Fibroblast of villous mesenchyme (primary cell): ENCODE results near the gene BRWD1. TPM values are rescaled to one million over a fixed set of nuclear protein-coding genes. Genes with fewer than 3 reads are reported as not detected.

ENCODE experiments used
- DNase-seq: peaks from one replicate; pipeline ENCODE4 v3.0.0-alpha.2; 2010; ENCODE audit warnings: low read depth
- H3K4me3 ChIP-seq: 2 replicates; pipeline ENCODE4 v1.5.1; 2011; ENCODE audit warnings: low read depth, mild to moderate bottlenecking, low read length
- total RNA-seq: library from RNA; depleted of rRNA; stranded (reverse); fragments of >200 nt; gene quantifications from 2 replicates; pipeline ENCODE4 v1.2.3, GENCODE V29; 2012
- TF ChIP-seq, protein P1 (sequence below): IDR thresholded peaks from 2 replicates; pipeline ENCODE4 v1.5.1; 2012; ENCODE audit warnings: low read depth, mild to moderate bottlenecking, low read length; ENCODE audit not compliant: insufficient read depth

Gene BRWD1
- total RNA-seq, 1 donor, result 75.6 TPM

DNA sequence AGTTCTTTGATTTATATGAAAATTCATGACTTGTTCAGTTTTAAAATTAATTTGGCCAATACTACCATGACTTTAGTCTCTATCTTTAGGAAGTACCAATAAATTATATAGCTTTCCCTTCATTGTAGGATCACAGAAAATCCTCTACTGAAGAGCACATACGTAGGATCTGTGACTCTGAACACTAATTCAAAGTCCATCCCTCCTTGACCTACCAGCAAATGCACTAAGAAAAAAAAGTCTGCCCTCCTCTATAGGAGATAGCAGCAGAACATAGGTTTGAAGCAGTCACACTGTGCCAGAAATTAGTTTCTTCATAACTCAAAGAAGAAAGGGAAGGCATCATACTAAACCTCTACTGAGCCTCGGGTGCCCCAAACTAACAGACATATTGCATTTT lies 16.5 kb downstream of the BRWD1 start:
- TF ChIP-seq, protein P1, sequence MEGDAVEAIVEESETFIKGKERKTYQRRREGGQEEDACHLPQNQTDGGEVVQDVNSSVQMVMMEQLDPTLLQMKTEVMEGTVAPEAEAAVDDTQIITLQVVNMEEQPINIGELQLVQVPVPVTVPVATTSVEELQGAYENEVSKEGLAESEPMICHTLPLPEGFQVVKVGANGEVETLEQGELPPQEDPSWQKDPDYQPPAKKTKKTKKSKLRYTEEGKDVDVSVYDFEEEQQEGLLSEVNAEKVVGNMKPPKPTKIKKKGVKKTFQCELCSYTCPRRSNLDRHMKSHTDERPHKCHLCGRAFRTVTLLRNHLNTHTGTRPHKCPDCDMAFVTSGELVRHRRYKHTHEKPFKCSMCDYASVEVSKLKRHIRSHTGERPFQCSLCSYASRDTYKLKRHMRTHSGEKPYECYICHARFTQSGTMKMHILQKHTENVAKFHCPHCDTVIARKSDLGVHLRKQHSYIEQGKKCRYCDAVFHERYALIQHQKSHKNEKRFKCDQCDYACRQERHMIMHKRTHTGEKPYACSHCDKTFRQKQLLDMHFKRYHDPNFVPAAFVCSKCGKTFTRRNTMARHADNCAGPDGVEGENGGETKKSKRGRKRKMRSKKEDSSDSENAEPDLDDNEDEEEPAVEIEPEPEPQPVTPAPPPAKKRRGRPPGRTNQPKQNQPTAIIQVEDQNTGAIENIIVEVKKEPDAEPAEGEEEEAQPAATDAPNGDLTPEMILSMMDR, result no peak
- no peak for DNase-seq
- no peak overlapping the region for H3K4me3 ChIP-seq

DNA sequence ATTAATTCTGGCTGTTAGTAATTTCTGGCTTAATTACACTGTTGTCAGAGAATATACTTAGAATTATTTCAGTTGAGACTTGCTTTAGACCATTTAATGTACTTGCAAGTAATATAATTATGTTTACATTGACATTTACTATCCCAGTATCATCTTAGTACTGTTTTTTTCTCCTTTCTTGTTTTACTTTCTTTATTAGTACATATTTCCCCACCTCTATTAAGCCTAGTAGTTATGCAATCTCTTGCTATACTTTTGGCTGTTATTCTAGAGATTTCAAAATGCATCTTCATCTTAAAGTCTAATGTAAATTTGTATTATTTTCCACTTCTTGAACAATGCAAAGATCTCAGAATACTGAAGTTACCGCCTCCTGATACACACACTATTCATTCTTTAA lies 24.4 kb downstream of the BRWD1 start:
- no peak for DNase-seq
- TF ChIP-seq, protein P1, result no peak
- H3K4me3 ChIP-seq, result no peak overlapping the region

DNA sequence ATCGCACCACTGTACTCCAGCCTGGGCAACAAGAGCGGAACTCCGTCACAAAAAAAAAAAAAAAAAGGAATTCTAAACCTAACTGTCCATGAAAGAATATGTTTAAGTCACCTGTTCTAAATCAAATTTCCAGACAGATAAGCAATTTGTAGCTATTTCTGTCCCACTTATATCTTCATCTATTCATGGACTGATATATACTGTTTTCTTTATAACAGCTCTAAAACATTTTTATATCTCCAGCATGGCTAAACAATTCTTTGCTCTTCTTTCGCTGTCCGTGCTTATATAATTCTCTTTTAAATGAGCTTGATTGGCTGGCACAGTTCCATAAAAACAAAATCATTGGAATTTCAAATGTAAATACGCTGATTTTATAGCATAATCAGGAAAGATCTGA lies 30.5 kb downstream of the BRWD1 start:
- no peak overlapping the region for H3K4me3 ChIP-seq

DNA sequence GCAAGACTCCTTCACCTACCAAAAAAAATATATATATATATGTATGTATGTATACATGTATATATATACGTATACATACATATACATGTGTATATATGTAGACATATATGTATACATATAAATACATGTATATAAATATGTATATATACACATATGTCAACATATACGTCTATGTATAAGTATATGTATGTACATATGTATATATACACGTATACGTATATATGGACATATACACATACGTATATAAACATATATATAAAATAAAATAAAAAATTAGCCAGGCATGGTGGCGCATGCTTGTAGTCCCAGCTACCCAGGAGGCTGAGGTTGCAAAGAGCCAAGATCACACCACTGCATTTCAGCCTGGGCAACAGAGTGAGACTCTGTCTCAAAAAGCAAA lies 31.6 kb downstream of the BRWD1 start:
- H3K4me3 ChIP-seq, result no peak overlapping the region
- TF ChIP-seq, protein P1, result no peak
- no peak for DNase-seq

More for the DNA sequence above, 30.5 kb downstream of the BRWD1 start:
- TF ChIP-seq, protein P1, result no peak
- no peak for DNase-seq

DNA sequence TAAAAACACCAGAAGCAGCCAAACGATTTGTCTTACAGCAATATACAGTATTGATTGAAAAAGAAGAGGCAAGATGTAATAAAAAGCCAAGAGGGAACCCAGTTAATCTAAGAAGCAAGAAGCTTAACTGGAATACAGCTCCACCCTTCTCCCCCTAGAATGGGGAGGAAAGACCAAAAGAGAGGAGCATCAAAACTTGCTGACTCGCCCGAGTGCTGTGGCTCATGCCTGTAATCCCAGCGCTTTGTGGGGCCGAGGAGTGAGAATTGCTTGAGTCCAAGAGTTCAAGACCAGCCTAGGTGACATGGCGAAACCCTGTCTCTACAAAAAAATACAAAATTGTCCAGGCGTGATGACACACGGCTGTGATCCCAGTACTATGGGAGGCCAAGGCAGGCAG lies 32.2 kb downstream of the BRWD1 start:
- H3K4me3 ChIP-seq, result no peak overlapping the region
- TF ChIP-seq, protein P1, result no peak
- no peak for DNase-seq

DNA sequence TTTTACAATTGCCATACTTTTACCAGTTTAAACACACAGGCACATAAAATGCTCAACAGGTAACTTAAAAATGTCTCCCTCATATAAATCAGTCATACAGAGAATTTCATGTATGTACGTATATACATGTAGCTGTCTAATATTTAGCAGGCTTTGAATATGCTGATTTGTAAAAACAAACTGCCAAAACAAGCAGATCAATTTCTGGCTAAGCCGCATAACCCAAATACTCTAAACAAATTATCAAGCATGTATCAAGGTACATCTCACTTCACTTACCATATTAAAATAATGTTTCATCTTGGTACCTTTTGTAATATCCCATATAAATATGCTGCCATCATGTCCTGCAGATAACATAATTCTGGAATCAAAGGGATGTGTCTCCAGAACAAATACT lies 43.8 kb downstream of the BRWD1 start:
- TF ChIP-seq, protein P1, result no peak
- H3K4me3 ChIP-seq, result no peak overlapping the region
- no peak for DNase-seq

DNA sequence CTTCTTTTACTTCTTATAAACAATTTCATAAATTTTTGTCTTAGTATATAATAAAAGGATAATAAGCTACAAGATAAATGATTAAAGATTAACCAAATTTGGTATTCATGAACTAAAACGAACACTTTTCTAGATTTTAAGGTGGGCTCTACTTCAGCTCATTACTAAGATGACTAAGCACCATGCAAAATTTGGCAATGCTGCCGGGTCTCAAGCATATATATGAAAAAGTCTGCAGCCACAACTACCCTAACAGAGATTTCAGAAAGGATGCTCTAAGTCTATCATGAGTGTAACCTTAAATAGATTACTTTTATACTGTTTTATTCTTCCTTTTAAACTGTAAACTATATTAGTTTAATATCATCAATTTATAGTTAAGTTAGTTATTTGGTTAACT lies 47.8 kb downstream of the BRWD1 start:
- no peak for DNase-seq
- TF ChIP-seq, protein P1, result no peak
- no peak overlapping the region for H3K4me3 ChIP-seq
